Spinal cord (tissue), 10 donors: ENCODE results near the gene MOCS3. TPM values are rescaled to one million over a fixed set of nuclear protein-coding genes. Genes with fewer than 3 reads are reported as not detected.
"Not testable (repeated sequence)": the region's sequence is repeated elsewhere in the genome, so short reads cannot be mapped to it uniquely, and the experiment has no call there.

Source experiments
- DNase-seq, 6 donors: peaks; one replicate each; pipeline versions ENCODE4 v3.0.0 to v3.0.0-alpha.2; 2013 to 2015; ENCODE audit warnings: low spot score in 6 of 6, low read depth in 4 of 6
- H3K27ac ChIP-seq: one replicate; pipeline ENCODE4 v1.5.1; 2013; ENCODE audit warnings: low read depth, low read length, control low read depth
- H3K27me3 ChIP-seq: one replicate; pipeline ENCODE4 v1.6.1; 2013; ENCODE audit warnings: low read length; ENCODE audit not compliant: control insufficient read depth, insufficient read depth
- H3K36me3 ChIP-seq: one replicate; pipeline ENCODE4 v1.6.1; 2013; ENCODE audit warnings: low read length; ENCODE audit not compliant: control insufficient read depth, insufficient read depth
- H3K4me1 ChIP-seq: one replicate; pipeline ENCODE4 v1.6.1; 2013; ENCODE audit warnings: low read length; ENCODE audit not compliant: control insufficient read depth, insufficient read depth
- H3K4me3 ChIP-seq: one replicate; pipeline ENCODE4 v1.5.1; 2013; ENCODE audit warnings: low read depth, low read length, control low read depth
- H3K9me3 ChIP-seq: one replicate; pipeline ENCODE4 v1.6.1; 2013; ENCODE audit warnings: low read length; ENCODE audit not compliant: control insufficient read depth, insufficient read depth
- WGBS: methylation state at CpG from one replicate; pipeline ENCODE4 v1.1.5; 2013; ENCODE audit warnings: missing lambda C conversion rate; ENCODE audit not compliant: insufficient coverage; 5-methylcytosine and 5-hydroxymethylcytosine counted together
- polyA plus RNA-seq, 2 donors: library from polyadenylated mRNA; unstranded; fragments of 120-200 nt; gene quantifications; one replicate each; pipeline ENCODE4 v1.2.1, GENCODE V29; 2013; ENCODE audit not compliant: insufficient read length in 2 of 2
- total RNA-seq, 2 donors: library from RNA; depleted of rRNA in 1 of 2; stranded (reverse); fragments of 120-200 nt in 1 of 2; fragments of >200 nt in 1 of 2; gene quantifications; one replicate each; pipeline versions ENCODE4 v1.2.3 to v1.2.4, GENCODE V29; 2013 to 2014
- donor health status: healthy.

Gene MOCS3
- total and polyA plus RNA-seq, 4 donors, result 4.3 to 5.8 (median 5.3) TPM

DNA sequence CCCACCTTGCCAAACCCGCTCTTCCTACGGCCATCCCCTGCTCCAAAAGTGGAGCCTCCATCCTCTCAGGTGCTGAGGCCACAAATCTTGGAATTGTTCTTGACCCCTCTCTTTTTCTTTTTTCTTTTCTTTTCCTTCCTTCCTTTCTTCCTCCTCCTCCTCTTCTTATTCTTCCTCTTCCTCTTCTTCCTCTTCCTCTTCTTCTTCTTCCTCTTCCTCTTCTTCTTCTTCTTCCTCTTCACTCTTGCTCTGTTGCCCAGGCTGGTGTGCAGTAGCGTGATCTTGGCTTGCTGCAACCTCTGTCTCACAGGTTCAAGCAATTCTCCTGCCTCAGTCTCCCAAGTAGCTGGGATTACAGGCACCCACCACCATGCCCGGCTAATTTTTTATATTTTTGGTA, 19.9 kb downstream of the MOCS3 start:
- WGBS, result 92% methylated on average over 3 of the region's 4 CpGs
- H3K4me3 ChIP-seq, H3K27me3 ChIP-seq, H3K4me1 ChIP-seq, DNase-seq, H3K36me3 ChIP-seq, H3K27ac ChIP-seq, H3K9me3 ChIP-seq: not testable (repeated sequence)

DNA sequence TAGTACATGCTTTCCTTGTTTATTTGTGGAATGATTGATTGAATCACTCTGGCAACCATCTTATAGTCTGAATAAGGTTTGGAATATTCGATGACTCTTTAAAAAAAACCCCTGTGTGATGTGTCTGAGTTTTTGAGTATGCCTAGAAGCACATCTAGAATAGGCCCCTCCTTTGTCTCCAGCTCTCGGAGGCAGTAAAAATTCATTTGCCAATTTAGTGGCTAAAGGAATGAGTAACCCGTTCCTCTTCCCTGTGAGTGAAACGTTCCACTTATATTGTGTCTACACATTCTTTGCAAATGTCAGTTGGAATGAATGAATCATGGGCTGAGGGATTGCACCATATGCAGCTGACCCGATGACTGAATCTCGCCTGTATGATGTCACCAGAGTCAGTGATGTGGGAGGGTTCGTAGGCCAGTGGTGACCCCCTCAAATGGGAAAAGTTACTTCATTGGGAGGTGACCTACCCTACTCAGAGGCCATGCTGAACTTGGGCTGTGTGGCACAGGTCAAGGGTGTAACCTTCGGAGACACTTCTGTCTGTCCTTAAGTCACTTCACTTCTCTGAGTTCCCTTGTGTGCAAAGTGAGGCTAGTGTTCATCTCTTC, 21.6 kb downstream of the MOCS3 start:
- peaks cover 10% of the 10 kb centered on the region for H3K4me1 ChIP-seq
- no peaks in the 10 kb centered on the region for H3K36me3 ChIP-seq
- H3K27me3 ChIP-seq, result no peaks in the 10 kb centered on the region
- DNase-seq, result no peak
- H3K9me3 ChIP-seq, result no peaks in the 10 kb centered on the region
- no peak overlapping the region for H3K4me3 ChIP-seq
- no peak overlapping the region for H3K27ac ChIP-seq
- 91% methylated on average over 3 of the region's 8 CpGs for WGBS

DNA sequence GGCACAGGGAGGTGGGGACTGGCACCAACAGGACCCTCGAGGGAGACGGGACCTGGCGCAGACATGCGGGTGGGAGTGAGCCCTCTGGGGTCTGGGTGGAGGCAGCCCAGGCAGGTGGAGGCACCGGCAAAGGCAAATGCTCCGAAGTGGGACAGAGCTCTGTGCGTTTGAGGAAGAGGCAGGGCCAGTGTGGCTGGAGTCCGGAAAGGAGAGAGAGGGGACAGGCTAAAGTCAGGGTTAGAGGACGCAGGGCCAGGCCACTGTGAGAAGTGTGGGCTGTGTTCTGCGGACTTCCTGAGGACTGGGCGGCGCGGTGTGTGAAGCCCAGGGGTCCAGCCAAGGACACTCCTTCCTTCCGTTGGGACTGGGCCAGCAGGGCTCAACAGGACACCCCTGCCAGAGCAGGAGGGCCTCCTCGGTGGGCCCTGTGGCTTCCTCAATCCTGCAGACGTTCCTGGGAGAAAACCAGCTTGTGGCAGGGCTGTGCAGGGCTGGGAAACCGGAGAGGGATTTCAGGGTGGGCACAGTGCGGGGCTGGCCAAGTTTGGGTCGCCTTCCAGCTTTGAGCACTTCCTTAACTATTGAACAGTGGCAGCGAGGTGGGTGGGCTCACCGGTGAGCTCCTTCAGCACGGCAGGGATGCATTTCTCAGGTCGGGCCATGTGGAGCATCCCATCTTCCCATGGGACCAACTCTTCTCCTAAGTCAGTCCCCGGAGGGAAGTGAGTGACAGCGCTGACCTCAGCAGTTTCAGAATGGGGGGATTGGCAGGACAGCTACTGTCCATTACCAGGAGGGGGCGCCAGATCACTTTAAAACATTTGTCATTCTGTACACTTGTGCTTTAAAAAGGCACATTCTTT, 22.5 kb downstream of the MOCS3 start:
- Histone ChIP-seq H3K27me3 (no peaks in the 10 kb centered on the region), H3K36me3 (no peaks in the 10 kb centered on the region), H3K27ac (no peak overlapping the region), H3K4me1 (peaks cover 10% of the 10 kb centered on the region), H3K9me3 (no peaks in the 10 kb centered on the region), H3K4me3 (no peak overlapping the region)
- 66% methylated on average over 23 of the region's 26 CpGs for whole genome bisulfite sequencing
- peak in 4 of 6 donors; percentile 51 to 88 (median 68) for DNase-seq

DNA sequence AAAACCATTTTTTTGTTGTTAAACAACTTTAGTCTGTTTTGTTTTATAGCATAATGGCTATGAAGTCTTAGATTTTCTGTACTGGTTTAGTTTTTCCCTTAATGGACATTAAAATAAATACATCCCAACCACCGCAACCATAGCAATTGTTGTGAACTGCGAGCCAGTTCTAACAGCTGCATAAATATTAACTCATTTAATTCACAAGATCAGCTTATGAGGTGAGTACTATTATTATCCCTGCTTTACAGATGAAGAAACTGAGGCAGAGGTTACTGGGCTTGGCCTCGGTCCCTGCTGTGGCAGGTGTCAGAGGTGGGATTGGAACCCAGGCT, 23.1 kb downstream of the MOCS3 start:
- Histone ChIP-seq H3K27me3 (no peaks in the 10 kb centered on the region), H3K9me3 (no peaks in the 10 kb centered on the region), H3K36me3 (no peaks in the 10 kb centered on the region), H3K4me1 (peaks cover 10% of the 10 kb centered on the region), H3K4me3 (no peak overlapping the region), H3K27ac (no peak overlapping the region)
- DNase-seq, result no peak
- 94% methylated on average over 1 of the region's 3 CpGs for WGBS

DNA sequence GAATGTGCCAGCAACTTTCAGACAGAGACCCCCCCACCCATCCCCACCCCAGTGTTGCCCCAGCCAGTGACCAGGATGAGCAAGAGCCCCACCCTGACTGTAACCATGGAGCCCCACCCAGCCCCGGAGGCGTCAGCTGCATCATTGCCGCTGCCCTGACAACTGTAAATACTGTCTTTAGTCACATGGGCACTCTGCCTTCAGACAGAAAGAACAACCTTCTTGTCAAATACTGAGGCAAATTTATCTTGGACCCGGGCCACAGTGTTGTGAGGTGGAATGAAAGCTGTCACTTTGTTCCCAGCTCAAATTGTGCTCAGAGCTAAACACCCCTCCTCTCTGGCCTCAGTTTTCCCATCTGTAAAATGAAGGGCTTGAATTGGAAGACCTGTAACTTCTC, 23.7 kb downstream of the MOCS3 start:
- DNase-seq, result peak in 1 of 6 donors; percentile 43
- H3K4me3 ChIP-seq, result no peak overlapping the region
- 26% methylated on average over 3 of the region's 4 CpGs for WGBS

DNA sequence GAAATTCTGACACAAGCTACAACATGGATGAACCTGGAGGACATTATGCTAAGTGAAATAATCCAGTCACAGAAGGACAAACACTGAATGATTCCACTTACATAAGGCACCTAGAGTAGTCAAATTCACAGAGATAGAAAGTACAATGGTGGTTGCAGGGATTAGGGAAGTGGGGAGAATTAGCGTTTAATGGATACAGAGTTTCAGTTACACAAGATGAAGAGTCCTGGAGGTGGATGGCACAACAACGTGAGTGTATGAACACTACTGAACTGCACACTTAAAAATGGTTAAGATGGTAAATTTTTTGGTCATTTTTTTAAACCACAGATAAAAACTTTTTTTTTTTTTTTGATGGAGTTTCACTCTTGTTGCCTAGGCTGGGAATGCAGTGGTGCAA, 24.7 kb downstream of the MOCS3 start:
- WGBS, result 100% methylated on average over 1 of the region's 2 CpGs
- Histone ChIP-seq H3K4me3 (no peak overlapping the region), H3K27ac (no peak overlapping the region), H3K9me3 (no peaks in the 10 kb centered on the region), H3K36me3 (no peaks in the 10 kb centered on the region), H3K4me1 (peaks cover 14% of the 10 kb centered on the region), H3K27me3 (no peaks in the 10 kb centered on the region)
- no peak for DNase-seq

More for the DNA sequence above, 23.7 kb downstream of the MOCS3 start:
- Histone ChIP-seq H3K4me1 (peaks cover 11% of the 10 kb centered on the region), H3K27ac (no peak overlapping the region), H3K36me3 (no peaks in the 10 kb centered on the region), H3K9me3 (no peaks in the 10 kb centered on the region), H3K27me3 (no peaks in the 10 kb centered on the region)

DNA sequence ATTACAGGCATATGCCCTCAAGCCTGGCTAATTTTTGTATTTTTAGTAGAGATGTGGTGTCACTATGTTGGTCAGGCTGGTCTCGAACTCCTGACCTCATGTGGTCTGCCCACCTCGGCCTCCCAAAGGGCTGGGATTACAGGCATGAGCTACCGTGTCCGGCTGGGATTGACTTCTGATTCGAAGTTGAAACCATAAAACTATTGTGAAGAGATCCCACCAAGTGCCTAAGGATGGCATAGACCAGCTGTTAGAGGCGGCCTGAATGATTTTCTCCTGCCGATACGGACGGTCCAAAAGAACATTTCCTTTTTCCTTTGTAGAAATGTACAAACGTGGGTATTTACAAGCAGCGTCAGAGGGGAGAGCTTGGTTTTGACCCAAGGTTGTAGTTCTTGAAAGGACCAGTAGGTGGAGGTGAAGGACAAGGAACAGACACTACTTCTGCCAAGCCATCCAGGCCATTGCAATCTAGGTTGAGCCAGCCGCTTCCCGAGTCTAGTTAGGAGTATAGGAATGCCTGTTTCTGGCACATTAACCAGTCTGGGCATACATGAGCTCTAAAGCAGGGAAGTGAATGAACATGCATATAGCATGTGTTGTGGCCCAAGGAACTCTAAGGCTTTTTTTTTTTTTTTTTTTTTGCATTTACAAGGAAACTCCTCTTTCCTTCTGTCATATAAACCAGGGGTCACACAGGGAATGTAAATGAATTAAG, 29.0 kb downstream of the MOCS3 start:
- WGBS, result 18% methylated on average over 11 of the region's 13 CpGs
- H3K27ac ChIP-seq, result no peak overlapping the region
- H3K9me3 ChIP-seq, result no peaks in the 10 kb centered on the region
- H3K27me3 ChIP-seq, result no peaks in the 10 kb centered on the region
- H3K36me3 ChIP-seq, result no peaks in the 10 kb centered on the region
- DNase-seq, result peak; percentile 74 to 97 (median 82)
- H3K4me1 ChIP-seq, result peaks cover 8% of the 10 kb centered on the region
- H3K4me3 ChIP-seq, result no peak overlapping the region

DNA sequence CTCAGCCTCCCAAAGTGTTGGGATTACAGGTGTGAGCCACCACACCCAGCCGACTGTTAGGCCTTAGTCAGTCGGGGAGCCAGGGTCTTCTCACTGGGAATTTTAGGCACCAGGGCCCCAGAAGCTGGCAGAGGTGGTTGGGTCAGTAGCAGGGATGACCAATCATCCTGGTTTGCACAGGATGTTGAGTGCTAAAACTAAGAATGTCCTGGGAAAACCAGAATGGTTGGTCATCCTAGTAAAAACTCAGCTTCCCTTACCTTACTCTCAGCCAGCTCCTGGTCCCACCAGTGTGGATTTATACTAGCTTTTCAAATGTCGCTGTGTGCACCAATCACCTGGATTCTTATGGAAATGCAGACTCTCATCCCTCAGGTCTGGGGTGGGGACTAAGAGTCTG, 32.5 kb downstream of the MOCS3 start:
- H3K4me3 ChIP-seq, result no peak overlapping the region
- peaks cover 3% of the 10 kb centered on the region for H3K9me3 ChIP-seq
- no peak overlapping the region for H3K27ac ChIP-seq
- H3K27me3 ChIP-seq, result no peaks in the 10 kb centered on the region
- no peak for DNase-seq
- 94% methylated on average over 2 of the region's 3 CpGs for WGBS
- peaks cover 14% of the 10 kb centered on the region for H3K4me1 ChIP-seq
- H3K36me3 ChIP-seq, result no peaks in the 10 kb centered on the region

DNA sequence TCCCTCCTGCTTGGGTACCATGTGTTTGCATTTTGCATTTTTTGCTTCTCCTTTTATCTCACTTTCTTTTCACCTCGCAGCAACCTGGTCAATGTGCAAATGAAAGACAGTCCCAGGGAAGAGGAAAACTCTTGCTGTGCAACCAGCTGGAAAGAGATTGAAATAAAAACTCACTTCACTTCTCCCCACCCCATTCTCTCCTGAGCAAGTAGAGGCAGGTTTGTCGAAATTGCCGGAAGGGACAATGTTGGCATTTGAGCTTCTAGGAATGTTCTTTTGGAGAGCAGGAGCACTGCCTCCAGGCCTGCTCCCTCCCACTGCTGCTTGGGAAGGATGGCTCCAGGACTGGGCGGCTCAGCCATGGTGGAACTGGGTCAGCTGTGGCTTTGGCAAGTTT, 33.7 kb downstream of the MOCS3 start:
- no peaks in the 10 kb centered on the region for H3K36me3 ChIP-seq
- H3K9me3 ChIP-seq, result peaks cover 3% of the 10 kb centered on the region
- H3K27ac ChIP-seq, result no peak overlapping the region
- WGBS, result 65% methylated on average over 2 of the region's 4 CpGs
- H3K27me3 ChIP-seq, result no peaks in the 10 kb centered on the region
- no peak for DNase-seq
- H3K4me1 ChIP-seq, result peaks cover 13% of the 10 kb centered on the region
- H3K4me3 ChIP-seq, result no peak overlapping the region
